Stimulated activated effector memory CD8-positive, alpha-beta T cell treated with anti-CD3 and anti-CD28 coated beads, Interleukin-12 subunit alpha, Interleukin-12 subunit beta, amount 100 ng/mL, for 72 hours (primary cell): ENCODE data around the gene LDHAL6B.

Source experiments
- ATAC-seq: fragments of 150-1000 bp; cut with Tn5 transposase; 2 replicates; pipeline ENCODE4 v1.10.0; 2021
- DNase-seq, 2 donors: peaks; one replicate each; pipeline ENCODE4 v3.0.0; 2021 to 2022; ENCODE audit warnings: low spot score in 2 of 2
- H3K27ac Mint-ChIP-seq: one replicate; pipeline ENCODE4 v1.8.0; 2022; ENCODE audit warnings: mild to moderate bottlenecking, mixed read lengths
- H3K36me3 Mint-ChIP-seq: one replicate; pipeline ENCODE4 v1.8.0; 2022; ENCODE audit warnings: mild to moderate bottlenecking, mixed read lengths
- H3K4me1 Mint-ChIP-seq: one replicate; pipeline ENCODE4 v1.8.0; 2022; ENCODE audit warnings: mixed read lengths
- H3K4me3 Mint-ChIP-seq: one replicate; pipeline ENCODE4 v1.8.0; 2022; ENCODE audit warnings: mild to moderate bottlenecking, mixed read lengths
- H3K9me3 Mint-ChIP-seq: one replicate; pipeline ENCODE4 v1.8.0; 2022; ENCODE audit warnings: mixed read lengths

LDHAL6B gene

GRCh38 chr15:59194639-59195325, 11.9 kb upstream of the LDHAL6B start:
- H3K36me3 Mint-ChIP-seq: no peaks in the 10 kb centered on the region
- no peak for DNase-seq
- no peaks in the 10 kb centered on the region for H3K4me1 Mint-ChIP-seq
- H3K27ac Mint-ChIP-seq: no peak overlapping the region
- no peak overlapping the region for H3K4me3 Mint-ChIP-seq
- H3K9me3 Mint-ChIP-seq: no peaks in the 10 kb centered on the region
- ATAC-seq: no peak

GRCh38 chr15:59196416-59196815, 10.2 kb upstream of the LDHAL6B start:
- Mint-ChIP-seq H3K4me1 (no peaks in the 10 kb centered on the region), H3K27ac (no peak overlapping the region), H3K36me3 (no peaks in the 10 kb centered on the region), H3K4me3 (no peak overlapping the region), H3K9me3 (no peaks in the 10 kb centered on the region)
- ATAC-seq (no peak), DNase-seq (no peak)

GRCh38 chr15:59197454-59197853, 9.2 kb upstream of the LDHAL6B start:
- Mint-ChIP-seq H3K27ac (no peak overlapping the region), H3K36me3 (no peaks in the 10 kb centered on the region), H3K4me1 (no peaks in the 10 kb centered on the region), H3K9me3 (no peaks in the 10 kb centered on the region), H3K4me3 (no peak overlapping the region)
- ATAC-seq: no peak
- DNase-seq: no peak

- H3K27ac Mint-ChIP-seq: no peak overlapping the region
- no peaks in the 10 kb centered on the region for H3K36me3 Mint-ChIP-seq
- ATAC-seq (no peak), DNase-seq (no peak)
- no peaks in the 10 kb centered on the region for H3K9me3 Mint-ChIP-seq
- no peak overlapping the region for H3K4me3 Mint-ChIP-seq
- H3K4me1 Mint-ChIP-seq: no peaks in the 10 kb centered on the region
Observed at GRCh38 chr15:59199626-59200465, 6.8 kb upstream of the LDHAL6B start.

- Mint-ChIP-seq H3K27ac (no peak overlapping the region), H3K4me3 (no peak overlapping the region), H3K4me1 (no peaks in the 10 kb centered on the region), H3K36me3 (no peaks in the 10 kb centered on the region), H3K9me3 (no peaks in the 10 kb centered on the region)
- ATAC-seq (no peak), DNase-seq (no peak)
Observed at GRCh38 chr15:59200560-59200959, 6.1 kb upstream of the LDHAL6B start.

GRCh38 chr15:59203008-59203407, 3.6 kb upstream of the LDHAL6B start:
- ATAC-seq (no peak), DNase-seq (no peak)
- H3K36me3 Mint-ChIP-seq: no peaks in the 10 kb centered on the region
- H3K4me3 Mint-ChIP-seq: no peak overlapping the region
- no peaks in the 10 kb centered on the region for H3K9me3 Mint-ChIP-seq
- H3K4me1 Mint-ChIP-seq: no peaks in the 10 kb centered on the region
- no peak overlapping the region for H3K27ac Mint-ChIP-seq

GRCh38 chr15:59203657-59204056, 3.0 kb upstream of the LDHAL6B start:
- Mint-ChIP-seq H3K27ac (no peak overlapping the region), H3K9me3 (no peaks in the 10 kb centered on the region), H3K4me3 (no peak overlapping the region), H3K36me3 (no peaks in the 10 kb centered on the region), H3K4me1 (no peaks in the 10 kb centered on the region)
- DNase-seq (no peak), ATAC-seq (no peak)

GRCh38 chr15:59205839-59206622, 612 bp upstream of the LDHAL6B start:
- no peak for ATAC-seq
- Mint-ChIP-seq H3K36me3 (no peaks in the 10 kb centered on the region), H3K9me3 (no peaks in the 10 kb centered on the region), H3K4me1 (no peaks in the 10 kb centered on the region), H3K4me3 (no peak overlapping the region), H3K27ac (no peak overlapping the region)
- DNase-seq: no peak

- Mint-ChIP-seq H3K27ac (no peak overlapping the region), H3K36me3 (no peaks in the 10 kb centered on the region)
Observed at GRCh38 chr15:59208613-59209249, 2.1 kb downstream of the LDHAL6B start.

GRCh38 chr15:59210186-59210585, 3.5 kb downstream of the LDHAL6B start:
- ATAC-seq (no peak), DNase-seq (no peak)
- no peak overlapping the region for H3K27ac Mint-ChIP-seq
- no peaks in the 10 kb centered on the region for H3K4me1 Mint-ChIP-seq
- H3K4me3 Mint-ChIP-seq: no peak overlapping the region
- H3K36me3 Mint-ChIP-seq: no peaks in the 10 kb centered on the region
- no peaks in the 10 kb centered on the region for H3K9me3 Mint-ChIP-seq

More at GRCh38 chr15:59208613-59209249, 2.1 kb downstream of the LDHAL6B start:
- ATAC-seq: no peak
- no peak for DNase-seq
- Mint-ChIP-seq H3K9me3 (no peaks in the 10 kb centered on the region), H3K4me1 (no peaks in the 10 kb centered on the region), H3K4me3 (no peak overlapping the region)

- H3K4me1 Mint-ChIP-seq: no peaks in the 10 kb centered on the region
- ATAC-seq: no peak
- no peak for DNase-seq
- no peak overlapping the region for H3K27ac Mint-ChIP-seq
- H3K36me3 Mint-ChIP-seq: no peaks in the 10 kb centered on the region
- H3K9me3 Mint-ChIP-seq: no peaks in the 10 kb centered on the region
- no peak overlapping the region for H3K4me3 Mint-ChIP-seq
Observed at GRCh38 chr15:59216911-59217310, 10.3 kb downstream of the LDHAL6B start.

- ATAC-seq: no peak
- no peaks in the 10 kb centered on the region for H3K9me3 Mint-ChIP-seq
- no peak overlapping the region for H3K27ac Mint-ChIP-seq
- H3K36me3 Mint-ChIP-seq: no peaks in the 10 kb centered on the region
- H3K4me1 Mint-ChIP-seq: no peaks in the 10 kb centered on the region
- H3K4me3 Mint-ChIP-seq: no peak overlapping the region
- DNase-seq: no peak
Observed at GRCh38 chr15:59217876-59218498, 11.3 kb downstream of the LDHAL6B start.

GRCh38 chr15:59218710-59219109, 12.1 kb downstream of the LDHAL6B start:
- Mint-ChIP-seq H3K4me1 (no peaks in the 10 kb centered on the region), H3K4me3 (no peak overlapping the region), H3K36me3 (no peaks in the 10 kb centered on the region), H3K9me3 (no peaks in the 10 kb centered on the region), H3K27ac (no peak overlapping the region)
- DNase-seq (no peak), ATAC-seq (no peak)

GRCh38 chr15:59221511-59222505, 15.2 kb downstream of the LDHAL6B start:
- peak; percentile 34 for ATAC-seq
- no peak overlapping the region for H3K27ac Mint-ChIP-seq

More at GRCh38 chr15:59221511-59222505, 15.2 kb downstream of the LDHAL6B start:
- Mint-ChIP-seq H3K36me3 (no peaks in the 10 kb centered on the region), H3K4me1 (peaks cover 1% of the 10 kb centered on the region), H3K9me3 (no peaks in the 10 kb centered on the region), H3K4me3 (no peak overlapping the region)
- no peak for DNase-seq
